Measurements from ENCODE around the gene CNKSR1. TPM values are rescaled to one million over a fixed set of nuclear protein-coding genes. Genes with fewer than 3 reads are reported as not detected.
A peak's percentile ranks its signal among the peaks of the same experiment; 100 is the strongest.

CNKSR1 gene
- total RNA-seq, 1 experiment from 2014 or later: 0.92 TPM

DNA sequence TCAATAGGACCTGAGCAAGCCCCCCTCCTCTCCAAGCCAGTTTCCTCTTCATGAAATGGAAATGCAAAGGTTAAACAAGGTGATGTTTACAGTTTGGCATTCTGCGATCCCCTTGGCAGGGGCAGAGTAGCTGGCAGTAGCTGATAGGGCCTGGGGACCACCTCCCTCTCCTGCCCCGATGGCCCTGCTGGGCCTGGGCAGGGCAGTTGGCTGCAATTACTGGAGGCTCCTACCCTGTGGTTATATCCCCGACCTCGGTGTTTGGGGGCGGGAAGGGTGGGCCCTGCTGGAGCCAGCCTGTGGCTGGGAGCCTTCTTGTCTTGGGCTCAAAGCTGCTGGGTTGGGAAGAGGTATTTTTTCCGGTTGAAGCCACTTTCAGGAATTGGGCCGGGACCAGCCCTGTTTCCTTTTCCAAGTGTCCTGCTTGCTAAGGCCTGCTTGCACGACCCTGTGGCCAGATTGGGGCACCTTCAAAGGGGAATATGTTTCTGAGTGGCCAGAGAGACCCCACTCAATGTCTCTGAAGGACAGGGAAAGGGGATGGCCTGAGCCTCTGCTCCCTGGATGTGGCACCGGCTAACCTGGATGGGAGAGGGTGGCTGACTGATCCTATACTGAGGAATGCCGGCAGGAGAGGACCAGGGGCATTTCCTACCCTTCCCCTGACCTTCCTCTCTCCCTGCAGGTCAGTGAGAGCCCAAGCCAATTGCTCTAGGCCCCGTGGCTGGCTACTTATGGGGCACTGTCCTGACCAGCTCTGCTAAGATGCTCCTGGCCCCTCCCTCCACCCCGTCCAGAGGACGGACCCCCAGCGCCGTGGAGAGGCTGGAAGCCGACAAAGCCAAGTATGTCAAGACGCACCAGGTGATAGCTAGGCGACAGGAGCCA lies 16.5 kb upstream of the CNKSR1 start:
- DNase-seq (ENCODE audit: extremely low read depth, low read depth): no peak

DNA sequence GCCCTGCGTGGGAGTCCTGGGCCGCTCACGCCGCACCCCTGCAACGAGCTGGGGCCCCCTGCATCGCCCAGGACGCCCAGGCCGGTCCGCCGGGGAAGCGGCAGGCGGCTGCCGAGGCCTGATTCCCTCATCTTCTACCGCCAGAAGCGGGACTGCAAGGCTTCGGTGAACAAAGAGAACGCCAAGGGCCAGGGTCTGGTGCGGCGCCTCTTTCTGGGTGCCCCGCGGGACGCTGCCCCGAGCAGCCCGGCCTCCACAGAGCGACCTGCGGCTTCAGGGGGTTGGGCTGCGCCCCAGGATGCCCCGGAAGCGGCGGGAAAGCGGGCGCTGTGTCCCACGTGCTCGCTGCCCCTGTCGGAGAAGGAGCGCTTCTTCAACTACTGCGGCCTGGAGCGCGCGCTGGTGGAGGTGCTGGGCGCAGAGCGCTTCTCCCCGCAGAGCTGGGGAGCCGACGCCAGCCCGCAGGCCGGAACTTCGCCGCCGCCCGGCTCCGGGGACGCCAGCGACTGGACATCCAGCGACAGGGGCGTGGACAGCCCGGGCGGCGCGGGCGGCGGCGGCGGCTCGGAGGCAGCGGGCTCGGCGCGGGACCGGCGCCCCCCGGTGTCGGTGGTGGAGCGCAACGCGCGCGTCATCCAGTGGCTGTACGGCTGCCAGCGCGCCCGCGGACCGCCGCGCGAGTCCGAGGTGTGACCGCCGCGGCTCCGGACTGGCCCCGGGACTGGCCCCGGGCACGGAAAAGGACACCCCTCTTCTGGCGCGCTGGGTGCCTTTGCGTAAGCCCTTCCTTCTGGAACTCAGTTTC lies 15.7 kb upstream of the CNKSR1 start:
- DNase-seq (ENCODE audit: extremely low read depth, low read depth): peak; percentile 34

DNA sequence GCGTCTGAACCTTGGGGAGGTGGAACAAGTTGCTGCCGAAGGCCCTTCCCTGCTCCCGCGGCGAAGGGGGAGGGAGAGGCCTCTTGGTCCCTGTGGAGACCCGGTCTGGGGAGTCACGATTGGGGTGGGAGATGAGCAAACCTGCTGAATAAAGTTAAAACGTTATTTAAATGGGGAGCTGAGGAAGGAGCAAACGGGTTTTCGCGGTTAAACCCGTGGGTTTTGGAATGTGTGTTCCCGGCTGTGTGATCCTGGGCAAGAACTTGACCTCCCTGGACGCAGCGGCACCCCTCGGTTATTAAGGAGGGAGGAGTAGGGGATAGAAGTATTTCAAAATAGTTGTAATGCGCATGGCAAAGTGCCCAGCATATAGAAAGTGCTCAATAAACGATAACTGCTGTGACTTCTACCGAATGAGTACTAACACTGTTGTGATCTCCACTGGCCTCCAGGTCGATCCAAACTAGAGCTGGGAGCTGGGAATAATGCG lies 15.0 kb upstream of the CNKSR1 start:
- DNase-seq (ENCODE audit: extremely low read depth, low read depth): no peak

DNA sequence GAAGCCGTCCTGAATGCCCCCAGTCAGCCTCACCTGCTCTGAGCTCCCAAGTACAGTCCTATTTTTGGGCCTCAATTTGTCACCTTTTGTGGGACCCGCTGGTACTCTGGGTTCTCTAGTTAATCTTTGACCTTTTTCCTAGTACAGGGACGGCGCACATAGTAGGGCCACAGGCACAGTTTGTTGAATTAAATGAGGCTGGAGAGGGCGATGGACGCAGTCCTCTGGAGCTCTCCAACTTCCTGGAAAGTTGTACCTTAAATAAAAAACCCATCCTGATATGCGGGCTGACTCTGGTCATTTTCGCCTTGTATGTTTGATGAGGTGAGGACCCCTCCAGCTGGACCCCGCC lies 13.6 kb upstream of the CNKSR1 start:
- no peak for DNase-seq (ENCODE audit: extremely low read depth, low read depth)

DNA sequence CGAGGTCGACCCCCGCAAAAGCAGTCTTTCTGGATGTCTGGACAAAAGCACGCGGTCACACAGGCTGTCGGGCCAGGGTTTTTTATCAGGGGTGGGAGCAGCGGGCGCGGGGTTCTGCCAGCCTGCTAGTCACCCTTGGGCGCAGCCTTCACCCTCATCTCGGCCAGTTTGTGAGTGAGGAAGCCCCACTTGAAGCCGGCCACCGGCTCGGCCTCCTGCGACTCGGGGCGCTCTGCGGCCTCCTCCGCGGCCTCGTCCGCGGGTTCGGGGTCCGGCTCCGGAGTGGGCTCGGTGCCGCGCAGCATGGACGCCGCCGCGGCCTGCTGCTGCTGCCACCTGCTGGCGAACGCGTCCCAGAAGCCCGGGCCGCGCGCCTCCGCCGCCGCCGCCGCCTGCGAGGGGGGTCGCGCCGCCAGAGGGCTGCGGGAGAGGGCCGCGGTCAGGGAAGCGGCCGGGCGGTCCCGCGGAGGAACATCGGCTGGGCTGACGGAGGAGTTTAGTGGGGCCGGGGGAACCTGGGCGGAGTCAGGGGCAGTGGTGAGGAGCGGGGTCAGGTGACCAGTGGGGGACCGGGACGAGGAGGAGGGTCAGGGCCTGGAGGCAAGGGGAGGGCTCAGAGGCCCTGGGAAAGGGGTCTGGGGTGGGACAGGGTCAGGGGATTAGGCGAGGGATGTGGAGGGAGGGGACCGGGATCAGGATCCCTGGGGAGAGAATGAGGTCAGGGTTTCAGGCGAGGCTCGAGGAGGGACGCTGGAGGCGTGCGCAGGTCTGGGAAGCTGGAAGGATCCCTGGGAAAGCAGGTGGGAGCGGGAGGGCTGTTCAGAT lies 13.0 kb upstream of the CNKSR1 start:
- no peak for DNase-seq (ENCODE audit: extremely low read depth, low read depth)

DNA sequence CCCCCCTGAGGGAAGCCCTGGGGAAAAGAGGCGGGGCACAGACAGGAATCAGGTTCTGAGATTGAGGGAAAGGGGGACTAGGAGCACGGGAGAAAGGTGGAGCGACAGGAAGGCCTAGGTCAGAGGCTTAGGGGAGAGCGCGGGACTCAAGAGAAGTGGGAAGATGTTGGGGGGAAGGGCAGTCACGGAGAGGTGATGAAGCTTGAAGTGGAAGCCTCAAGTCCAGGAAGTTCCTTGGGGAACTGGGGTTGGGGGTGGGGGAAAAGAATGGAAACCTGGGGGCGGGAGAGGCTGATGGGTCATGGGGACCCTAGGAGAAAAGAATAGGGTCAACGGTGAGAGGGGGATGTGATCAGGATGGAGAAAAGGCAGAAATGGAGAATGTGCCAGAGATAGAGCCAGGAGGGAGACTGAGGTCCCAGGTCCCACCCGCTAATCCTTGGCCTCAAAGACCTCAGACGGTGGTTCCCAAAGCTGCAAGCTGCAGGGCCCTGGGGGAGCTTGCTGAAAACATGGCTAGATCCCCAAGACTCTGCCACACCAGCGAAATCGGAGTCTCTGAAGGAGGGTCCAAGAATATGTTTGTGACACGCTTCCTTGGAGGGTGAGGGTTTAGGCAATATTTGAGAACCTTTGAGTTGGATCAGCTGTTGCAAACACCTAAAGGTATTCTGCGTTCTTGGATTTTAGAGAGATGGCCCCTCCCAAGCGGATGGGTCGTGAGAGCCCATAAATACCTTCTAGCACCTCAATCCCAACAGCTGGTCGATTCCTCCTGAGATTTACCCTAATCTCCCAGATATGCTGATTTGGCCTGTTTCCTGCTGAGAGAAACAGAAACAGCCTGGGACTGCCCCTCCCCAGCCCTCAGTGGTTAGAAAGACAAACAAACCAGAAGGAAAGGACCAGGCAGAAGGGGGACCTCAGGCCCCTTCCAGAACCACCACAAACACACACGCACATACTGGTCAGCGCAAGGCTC lies 12.1 kb upstream of the CNKSR1 start:
- no peak for DNase-seq (ENCODE audit: extremely low read depth, low read depth)

DNA sequence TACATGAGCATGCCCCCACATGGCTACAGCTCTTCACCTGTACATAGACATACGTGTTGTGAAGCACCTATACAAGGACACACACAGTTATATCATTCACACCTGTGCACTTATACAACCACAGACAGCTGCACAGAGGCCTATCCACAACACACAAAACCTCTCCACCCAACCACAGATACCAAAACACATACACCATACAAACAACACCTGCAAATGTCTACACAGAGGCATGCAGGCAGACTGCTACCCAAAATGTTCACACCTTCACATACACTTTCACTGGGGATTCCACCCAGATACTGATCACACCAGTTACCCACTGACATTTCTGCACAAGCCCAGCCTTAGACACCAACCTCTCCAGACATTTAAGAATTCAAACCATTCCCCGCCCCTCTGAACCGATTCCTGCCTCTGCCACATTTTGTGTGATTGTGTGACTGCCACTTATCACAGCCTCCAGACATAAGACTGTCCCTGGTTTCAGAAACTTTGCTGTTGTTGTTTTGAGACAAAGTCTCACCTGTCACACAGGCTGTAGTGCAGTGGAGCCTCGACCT lies 10.5 kb upstream of the CNKSR1 start:
- no peak for DNase-seq (ENCODE audit: extremely low read depth, low read depth)

DNA sequence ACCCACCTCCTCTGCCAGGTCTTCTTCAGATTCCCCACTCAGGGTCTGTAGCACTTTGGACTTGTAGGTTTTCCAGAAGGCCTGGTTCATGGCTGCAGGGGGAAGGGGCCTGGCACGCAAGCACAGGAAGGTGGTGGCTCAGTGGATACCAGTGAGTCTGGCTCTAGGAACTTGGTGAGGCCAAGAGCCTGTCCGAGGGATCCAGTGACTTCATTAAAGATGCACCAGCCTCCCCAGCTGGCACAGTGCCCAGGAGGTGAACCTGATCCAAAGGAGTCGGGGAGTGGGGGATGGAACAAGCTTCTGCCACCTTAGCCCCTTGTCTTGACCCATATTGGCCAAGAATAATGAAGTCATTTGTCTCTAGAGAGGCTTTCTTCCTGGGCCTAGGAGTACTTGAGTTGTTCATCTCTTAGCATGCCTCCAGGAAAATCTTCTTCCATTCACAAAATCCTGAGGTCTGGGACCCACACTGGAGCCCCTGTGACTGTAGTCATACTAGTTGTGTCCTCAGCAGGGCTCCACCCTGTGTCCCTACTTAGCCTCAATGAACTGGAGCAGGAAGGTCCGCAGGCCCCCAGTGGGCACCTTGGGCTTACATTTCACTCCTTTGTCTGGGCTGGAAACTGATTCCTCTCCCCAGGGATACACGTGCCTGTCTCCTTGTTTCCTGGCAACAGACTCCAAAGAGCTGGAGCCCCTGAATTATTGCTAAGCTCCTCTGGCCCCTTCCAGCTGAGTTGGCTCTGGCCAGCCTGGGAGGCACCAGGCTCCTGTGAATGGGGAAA lies 8.7 kb upstream of the CNKSR1 start, which contains the start of gene C1orf232:
TSS of gene C1orf232 (minus strand) at position 554 of the 788 bp plus-strand sequence. CDS start at position 90, 464 bp downstream.
- no peak for DNase-seq (ENCODE audit: extremely low read depth, low read depth)

DNA sequence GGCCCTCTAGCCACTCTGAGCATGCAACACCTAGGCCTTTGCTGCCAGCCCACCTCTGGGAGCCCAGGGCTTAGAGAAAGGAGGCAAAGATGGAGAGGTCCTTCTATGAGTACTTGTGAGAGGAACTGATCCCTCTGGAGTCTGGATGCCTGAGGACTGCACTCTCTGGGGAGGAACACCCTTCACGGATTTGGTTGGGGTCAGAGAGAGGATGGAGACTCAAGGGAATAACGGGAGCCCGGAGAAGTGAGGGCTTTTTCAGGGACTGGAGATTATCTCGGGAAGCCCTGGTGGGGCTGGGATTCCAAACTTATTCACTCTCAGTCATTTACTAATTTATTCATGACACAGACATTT lies 8.1 kb upstream of the CNKSR1 start:
- no peak for DNase-seq (ENCODE audit: extremely low read depth, low read depth)

DNA sequence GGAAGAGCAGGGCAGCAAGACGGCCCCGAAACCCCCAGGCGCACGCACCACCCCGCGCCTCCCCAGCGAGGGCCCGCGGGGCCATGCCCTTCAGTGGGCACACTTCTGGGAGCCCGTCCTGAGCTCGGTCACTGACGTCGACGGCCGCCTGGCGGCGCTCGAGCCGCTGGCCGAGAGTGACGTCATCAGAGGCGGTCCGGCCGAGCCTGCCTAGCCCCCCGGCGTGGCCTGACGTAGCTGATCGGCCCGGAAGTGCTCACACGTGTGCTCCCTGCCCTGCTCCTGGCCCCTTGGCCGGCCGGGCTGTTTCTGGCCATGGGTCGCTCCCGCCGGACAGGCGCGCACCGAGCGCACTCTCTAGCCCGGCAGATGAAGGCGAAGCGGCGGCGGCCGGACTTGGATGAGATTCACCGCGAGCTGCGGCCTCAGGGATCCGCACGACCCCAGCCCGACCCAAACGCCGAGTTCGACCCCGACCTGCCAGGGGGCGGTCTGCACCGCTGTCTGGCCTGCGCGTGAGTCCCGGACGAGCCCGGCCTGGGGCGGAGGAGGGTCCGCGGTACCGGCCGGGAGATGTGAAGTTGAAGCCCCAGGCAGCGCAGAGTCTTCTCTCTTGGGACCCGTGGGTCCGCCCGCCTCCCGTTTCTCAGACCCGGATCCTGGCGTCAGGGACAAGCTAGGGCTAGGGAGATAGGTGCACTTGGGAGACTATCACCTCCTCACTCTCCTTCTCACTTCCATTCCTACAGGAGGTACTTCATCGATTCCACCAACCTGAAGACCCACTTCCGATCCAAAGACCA lies 7.4 kb upstream of the CNKSR1 start, which contains the start of gene ZNF593:
TSS of gene ZNF593 (plus strand) at position 240 of the 803 bp plus-strand sequence. CDS start at position 316, 76 bp downstream.
- DNase-seq (ENCODE audit: extremely low read depth, low read depth): peak; percentile 84

DNA sequence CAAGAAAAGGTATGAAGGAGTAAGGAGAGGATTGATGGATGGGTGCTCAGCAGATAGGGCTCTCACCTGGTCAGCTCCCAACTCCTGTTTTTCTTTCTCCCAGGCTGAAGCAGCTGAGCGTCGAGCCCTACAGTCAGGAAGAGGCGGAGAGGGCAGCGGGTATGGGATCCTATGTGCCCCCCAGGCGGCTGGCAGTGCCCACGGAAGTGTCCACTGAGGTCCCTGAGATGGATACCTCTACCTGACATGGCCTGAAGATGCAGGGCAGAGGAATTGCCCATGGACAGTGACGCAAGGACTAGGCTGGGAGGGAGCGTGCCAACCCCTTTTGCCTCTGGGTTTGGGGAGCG lies 6.8 kb upstream of the CNKSR1 start:
- no peak for DNase-seq (ENCODE audit: extremely low read depth, low read depth)

DNA sequence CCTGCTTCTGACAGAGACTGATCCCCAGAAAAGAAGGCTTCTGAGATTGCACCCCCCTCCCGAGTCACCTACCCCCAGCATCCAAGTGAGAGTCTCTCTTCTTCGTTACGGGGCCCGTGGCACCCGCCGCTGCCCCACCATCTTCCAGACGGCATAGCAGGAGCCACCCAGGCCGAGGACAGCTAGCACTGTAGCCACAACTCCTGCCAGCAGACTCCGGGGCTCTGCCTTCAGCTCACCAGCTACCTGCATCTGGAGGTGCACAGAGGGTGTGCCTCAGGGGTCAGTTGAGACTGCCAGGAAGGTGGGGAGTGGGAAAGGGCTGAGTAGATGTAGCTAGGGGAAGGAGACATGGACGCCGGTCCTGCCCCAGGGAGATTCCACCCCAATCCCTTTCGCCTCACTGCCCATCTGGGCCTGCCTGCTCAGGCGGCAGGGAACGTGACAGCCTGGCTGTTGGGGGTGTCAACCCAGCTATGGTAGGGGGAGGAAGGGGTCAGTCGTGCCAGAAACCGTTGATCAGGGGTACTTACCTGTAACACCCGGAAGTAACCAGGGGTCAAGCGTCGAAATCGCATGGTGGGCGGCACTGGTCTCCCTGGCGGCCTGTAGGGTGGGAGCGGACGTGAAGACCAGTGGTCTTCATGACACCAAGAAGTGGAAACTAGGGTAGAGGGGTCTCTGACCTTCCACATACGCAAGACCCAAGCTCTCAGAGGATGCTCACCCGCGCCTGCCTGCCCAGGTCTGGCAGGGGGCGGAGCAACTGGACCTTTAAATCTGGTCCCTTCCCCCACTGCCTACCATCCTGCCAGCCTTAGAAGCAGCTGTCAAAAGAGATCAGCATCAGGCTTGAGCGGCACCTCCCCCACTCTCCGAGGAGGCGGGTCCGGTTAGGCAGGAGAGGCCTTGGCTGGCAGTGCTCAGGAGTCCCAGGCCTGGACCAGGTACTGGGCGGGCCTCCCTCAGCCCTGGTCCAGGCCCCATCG lies 5.9 kb upstream of the CNKSR1 start, which contains the start of gene ZNF593OS:
TSS of gene ZNF593OS (minus strand) at position 749 of the 989 bp plus-strand sequence. CDS start at position 578, 171 bp downstream.
- DNase-seq (ENCODE audit: extremely low read depth, low read depth): no peak

DNA sequence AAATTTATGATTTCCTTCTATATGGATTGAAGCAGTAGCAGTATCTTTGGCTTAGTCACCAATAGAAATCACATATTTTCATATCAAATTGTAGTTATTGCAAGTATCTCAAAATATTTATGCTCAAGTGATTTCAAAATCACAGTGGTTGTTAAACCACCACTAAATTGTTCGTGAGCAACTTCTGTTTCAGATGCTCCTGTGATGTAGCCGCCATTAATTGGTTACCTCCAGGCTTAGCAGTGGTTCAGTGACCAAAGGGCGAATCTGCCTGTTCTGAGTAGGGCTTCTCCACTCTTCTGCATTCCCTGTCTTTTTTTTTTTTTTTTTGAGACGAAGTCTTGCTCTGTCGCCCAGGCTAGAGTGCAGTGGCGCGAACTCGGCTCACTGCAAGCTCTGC lies 1.9 kb upstream of the CNKSR1 start:
- DNase-seq (ENCODE audit: extremely low read depth, low read depth): no peak

DNA sequence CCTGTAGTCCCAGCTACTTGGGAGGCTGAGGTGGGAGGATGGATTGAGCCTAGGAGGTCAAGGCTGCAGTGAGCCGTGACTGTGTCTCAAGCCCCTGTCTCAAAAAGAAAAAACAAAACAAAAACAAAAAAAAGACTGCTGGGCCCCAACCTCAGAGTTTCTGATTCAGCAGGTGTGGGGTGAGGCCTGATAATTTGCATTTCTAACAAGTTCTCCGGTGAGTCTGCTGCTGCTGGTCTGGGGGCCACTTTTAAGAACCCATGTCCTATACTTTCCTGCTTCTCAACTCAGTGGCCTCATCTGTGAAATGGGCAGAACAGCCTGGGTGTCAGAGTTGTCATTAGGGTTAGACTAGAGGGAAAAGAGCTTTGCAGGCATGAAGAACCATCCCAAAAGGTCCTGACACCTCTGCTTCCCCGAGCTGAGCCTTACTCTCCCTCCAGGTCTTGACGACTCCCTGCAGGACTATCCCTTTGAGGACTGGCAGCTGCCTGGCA lies 2.8 kb downstream of the CNKSR1 start:
- no peak for DNase-seq (ENCODE audit: extremely low read depth, low read depth)

DNA sequence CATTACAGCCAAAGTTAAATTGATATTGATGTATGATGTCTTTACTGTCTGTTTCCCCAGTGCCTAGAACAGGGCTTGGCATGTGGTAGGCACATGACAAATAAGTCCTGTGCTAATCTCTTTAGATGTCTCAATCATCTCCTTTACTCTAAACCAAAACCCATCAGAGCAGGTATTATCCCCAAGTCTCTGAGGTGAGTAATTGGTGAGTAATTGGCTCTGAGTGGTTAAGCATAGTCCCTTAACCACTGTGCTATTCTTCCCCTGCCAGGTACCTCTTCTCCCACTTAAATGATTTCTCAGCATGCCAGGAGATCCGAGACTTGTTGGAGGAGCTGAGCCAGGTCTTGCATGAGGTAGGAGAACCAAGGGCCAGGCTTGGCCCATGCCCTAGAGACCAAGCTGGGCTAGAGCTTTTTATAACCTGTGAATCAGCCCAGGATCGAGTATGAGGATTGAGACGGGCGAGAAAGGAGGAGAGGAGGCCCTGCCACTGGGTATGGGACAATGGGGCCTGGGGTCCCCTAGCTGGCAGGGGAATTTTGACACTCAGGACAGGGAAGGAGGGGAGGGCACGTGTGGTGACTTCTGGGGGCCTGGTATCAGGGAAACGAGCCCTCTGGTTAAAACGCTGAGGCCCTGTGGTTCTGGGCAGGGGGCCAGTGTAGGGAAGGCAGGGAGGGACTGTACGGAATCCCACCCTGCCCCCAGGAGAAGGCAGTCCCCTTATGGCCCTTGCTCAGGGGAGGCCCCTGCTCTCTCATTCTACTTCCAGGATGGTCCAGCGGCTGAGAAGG lies 4.5 kb downstream of the CNKSR1 start:
- DNase-seq (ENCODE audit: extremely low read depth, low read depth): no peak
